ENCODE results near the gene PPP1R2B. TPM values are rescaled to one million over a fixed set of nuclear protein-coding genes. Genes with fewer than 3 reads are reported as not detected.
A peak's percentile ranks its signal among the peaks of the same experiment; 100 is the strongest.

PPP1R2B gene
- polyA plus RNA-seq (2011; rRNA removed) (not detected in 2 replicates), polyA plus RNA-seq (2017; fragmentation: RNase III; extraction: RNeasy Plus Mini Kit Qiagen cat#74134 plus additional on column Dnase treatment) (0.05 TPM in 1 of 3 replicates, not detected in the others), polyA minus RNA-seq (2011; rRNA and poly(A)+ RNA removed) (not detected in 2 replicates)
- polyA plus RNA-seq (2012; cell fraction: cytosol; rRNA removed) = not detected in 2 replicates
- not detected in 2 replicates for polyA plus RNA-seq (2012; cell fraction: nucleus; rRNA removed)

GRCh38 chr5:156850206-156850751, at the start of gene PPP1R2B:
TSS of gene PPP1R2B (plus strand) at chr5:156850295. CDS start at chr5:156850563, 268 bp downstream.
- ChIA-PET CTCF (no interaction called here), POLR2A (no interaction called here)
- Histone ChIP-seq H3K4me1 (no peaks in the 10 kb centered on the region), H3K27ac (no peak within 1 kb of the TSS), H3K4me2 (no peak within 1 kb of the TSS), H3K4me3 (no peak within 1 kb of the TSS), H3K9me3 (peaks cover 6% of the 10 kb centered on the region; the same call in 1 of the 3 replicates)
- no peak for TF ChIP-seq ZC3H11A (IDR thresholded peaks at IDR 0.05)
- no peak for TF ChIP-seq ESRRA (IDR thresholded peaks at IDR 0.05; ENCODE audit: borderline replicate concordance, low read length)
- no peak for TF ChIP-seq KDM5A (IDR thresholded peaks at IDR 0.05)
- TF ChIP-seq CEBPB (IDR thresholded peaks at IDR 0.05) = no peak
- no peak for TF ChIP-seq EP300 (IDR thresholded peaks at IDR 0.05)
- TF ChIP-seq, protein P1, sequence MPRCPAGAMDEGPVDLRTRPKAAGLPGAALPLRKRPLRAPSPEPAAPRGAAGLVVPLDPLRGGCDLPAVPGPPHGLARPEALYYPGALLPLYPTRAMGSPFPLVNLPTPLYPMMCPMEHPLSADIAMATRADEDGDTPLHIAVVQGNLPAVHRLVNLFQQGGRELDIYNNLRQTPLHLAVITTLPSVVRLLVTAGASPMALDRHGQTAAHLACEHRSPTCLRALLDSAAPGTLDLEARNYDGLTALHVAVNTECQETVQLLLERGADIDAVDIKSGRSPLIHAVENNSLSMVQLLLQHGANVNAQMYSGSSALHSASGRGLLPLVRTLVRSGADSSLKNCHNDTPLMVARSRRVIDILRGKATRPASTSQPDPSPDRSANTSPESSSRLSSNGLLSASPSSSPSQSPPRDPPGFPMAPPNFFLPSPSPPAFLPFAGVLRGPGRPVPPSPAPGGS (IDR thresholded peaks at IDR 0.05) = no peak
- no peak for TF ChIP-seq RAD21 (conservative IDR thresholded peaks at IDR 0.05 in 1 of 2, IDR thresholded peaks at IDR 0.05 in 1 of 2)
- TF ChIP-seq, protein P2, sequence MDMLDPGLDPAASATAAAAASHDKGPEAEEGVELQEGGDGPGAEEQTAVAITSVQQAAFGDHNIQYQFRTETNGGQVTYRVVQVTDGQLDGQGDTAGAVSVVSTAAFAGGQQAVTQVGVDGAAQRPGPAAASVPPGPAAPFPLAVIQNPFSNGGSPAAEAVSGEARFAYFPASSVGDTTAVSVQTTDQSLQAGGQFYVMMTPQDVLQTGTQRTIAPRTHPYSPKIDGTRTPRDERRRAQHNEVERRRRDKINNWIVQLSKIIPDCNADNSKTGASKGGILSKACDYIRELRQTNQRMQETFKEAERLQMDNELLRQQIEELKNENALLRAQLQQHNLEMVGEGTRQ (IDR thresholded peaks at IDR 0.05) = no peak
- TF ChIP-seq HOXB5 (CRISPR knock-in tag; IDR thresholded peaks at IDR 0.05) = no peak
- no peak for FAIRE-seq
- peak in 1 of 2 experiments; percentile 50; a peak in 1 of 6 replicates for ATAC-seq
- no peak for DNase-seq (ENCODE audit: low read depth in 1 of 2, low spot score in 1 of 2)
- WGBS (ENCODE audit: missing lambda C conversion rate) = 82% methylated on average over 47 of the region's 48 CpGs

GRCh38 chr5:156800929-156801328, 49.2 kb upstream of the PPP1R2B start:
- no peak for DNase-seq (ENCODE audit: low read depth in 1 of 2, low spot score in 1 of 2)
- Histone ChIP-seq H3K9me3 (no peaks in the 10 kb centered on the region), H3K4me2 (no peak overlapping the region), H3K4me3 (no peak overlapping the region), H3K4me1 (no peaks in the 10 kb centered on the region), H3K27ac (no peak overlapping the region)
- WGBS (ENCODE audit: missing lambda C conversion rate) = 73% methylated on average over 3 of the region's 3 CpGs
- FAIRE-seq = no peak
- ChIA-PET CTCF (no interaction called here), POLR2A (no interaction called here)
- no peak for ATAC-seq
- TF ChIP-seq, protein P3, sequence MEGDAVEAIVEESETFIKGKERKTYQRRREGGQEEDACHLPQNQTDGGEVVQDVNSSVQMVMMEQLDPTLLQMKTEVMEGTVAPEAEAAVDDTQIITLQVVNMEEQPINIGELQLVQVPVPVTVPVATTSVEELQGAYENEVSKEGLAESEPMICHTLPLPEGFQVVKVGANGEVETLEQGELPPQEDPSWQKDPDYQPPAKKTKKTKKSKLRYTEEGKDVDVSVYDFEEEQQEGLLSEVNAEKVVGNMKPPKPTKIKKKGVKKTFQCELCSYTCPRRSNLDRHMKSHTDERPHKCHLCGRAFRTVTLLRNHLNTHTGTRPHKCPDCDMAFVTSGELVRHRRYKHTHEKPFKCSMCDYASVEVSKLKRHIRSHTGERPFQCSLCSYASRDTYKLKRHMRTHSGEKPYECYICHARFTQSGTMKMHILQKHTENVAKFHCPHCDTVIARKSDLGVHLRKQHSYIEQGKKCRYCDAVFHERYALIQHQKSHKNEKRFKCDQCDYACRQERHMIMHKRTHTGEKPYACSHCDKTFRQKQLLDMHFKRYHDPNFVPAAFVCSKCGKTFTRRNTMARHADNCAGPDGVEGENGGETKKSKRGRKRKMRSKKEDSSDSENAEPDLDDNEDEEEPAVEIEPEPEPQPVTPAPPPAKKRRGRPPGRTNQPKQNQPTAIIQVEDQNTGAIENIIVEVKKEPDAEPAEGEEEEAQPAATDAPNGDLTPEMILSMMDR (IDR thresholded peaks at IDR 0.05) = no peak
- TF ChIP-seq FOSL2 (IDR thresholded peaks at IDR 0.05) (no peak), FOSL2 (CRISPR knock-in tag; IDR thresholded peaks at IDR 0.05) (no peak), CBX8 (IDR thresholded peaks at IDR 0.05) (no peak), ZC3H11A (IDR thresholded peaks at IDR 0.05) (no peak), HOXB5 (CRISPR knock-in tag; IDR thresholded peaks at IDR 0.05) (no peak), HOXB13 (CRISPR knock-in tag; IDR thresholded peaks at IDR 0.05; ENCODE audit: low read depth) (no peak), NFE2L2 (conservative IDR thresholded peaks at IDR 0.05; ENCODE audit: low read length) (no peak), MYC (IDR thresholded peaks at IDR 0.05; ENCODE audit: borderline replicate concordance, low read length) (no peak), SMC3 (IDR thresholded peaks at IDR 0.05) (no peak), PHF8 (IDR thresholded peaks at IDR 0.05; ENCODE audit: borderline replicate concordance, low read depth) (no peak), POLR2AphosphoS2 (conservative IDR thresholded peaks at IDR 0.05; ENCODE audit: low read length) (no peak), HEYL (CRISPR knock-in tag; IDR thresholded peaks at IDR 0.05) (no peak), EP300 (IDR thresholded peaks at IDR 0.05) (no peak), CEBPB (IDR thresholded peaks at IDR 0.05) (no peak), KDM1A (IDR thresholded peaks at IDR 0.05; ENCODE audit: low read depth) (no peak)
- TF ChIP-seq, protein P4, sequence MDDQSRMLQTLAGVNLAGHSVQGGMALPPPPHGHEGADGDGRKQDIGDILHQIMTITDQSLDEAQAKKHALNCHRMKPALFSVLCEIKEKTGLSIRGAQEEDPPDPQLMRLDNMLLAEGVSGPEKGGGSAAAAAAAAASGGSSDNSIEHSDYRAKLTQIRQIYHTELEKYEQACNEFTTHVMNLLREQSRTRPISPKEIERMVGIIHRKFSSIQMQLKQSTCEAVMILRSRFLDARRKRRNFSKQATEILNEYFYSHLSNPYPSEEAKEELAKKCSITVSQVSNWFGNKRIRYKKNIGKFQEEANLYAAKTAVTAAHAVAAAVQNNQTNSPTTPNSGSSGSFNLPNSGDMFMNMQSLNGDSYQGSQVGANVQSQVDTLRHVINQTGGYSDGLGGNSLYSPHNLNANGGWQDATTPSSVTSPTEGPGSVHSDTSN (IDR thresholded peaks at IDR 0.05) = no peak

Data from A549 (cell line).